Measurements from ENCODE around the gene B3GALT6. TPM values are rescaled to one million over a fixed set of nuclear protein-coding genes. Genes with fewer than 3 reads are reported as not detected.

The B3GALT6 gene
- total and polyA plus RNA-seq, 4 donors = 1.2 to 9.0 (median 8.3) TPM

DNA sequence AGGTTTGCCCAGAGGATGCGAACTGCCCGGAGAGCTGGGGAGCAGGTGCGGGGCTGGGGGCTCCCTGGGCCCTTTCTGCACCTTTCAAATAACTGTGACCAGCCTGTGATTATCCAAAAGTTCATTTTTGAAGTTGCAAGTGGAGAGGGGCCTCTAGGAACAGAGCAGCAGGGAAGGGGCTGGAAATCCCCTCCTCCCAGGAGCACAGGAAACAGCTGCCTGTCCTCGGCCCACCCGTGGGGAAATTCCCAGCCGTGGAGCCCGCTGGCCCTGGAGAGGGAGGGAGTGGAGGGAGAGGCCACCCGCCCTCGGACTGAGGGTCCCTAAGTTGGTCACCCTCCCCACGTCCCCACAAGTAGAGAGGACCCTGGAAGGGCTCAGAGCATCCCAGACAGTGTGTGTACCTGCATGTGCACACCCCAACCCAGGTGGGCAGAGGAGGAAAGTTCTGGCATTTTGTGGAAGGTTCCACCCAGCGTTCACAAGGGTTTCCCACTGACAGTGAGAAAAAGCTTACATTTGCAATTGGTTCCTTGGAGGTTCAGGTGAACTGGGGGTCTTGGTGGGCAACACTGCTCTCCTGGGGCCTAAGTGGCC is 16.9 kb upstream of the B3GALT6 start:
- Histone ChIP-seq H3K4me1 (ENCODE audit: control insufficient read depth in 4 of 4, insufficient read depth in 4 of 4, low read length in 3 of 4) (peaks cover 0 to 8% (median 0%) of the 10 kb centered on the region in 4 donors), H3K36me3 (ENCODE audit: control insufficient read depth in 4 of 4, insufficient read depth in 3 of 4, low read depth in 1 of 4, low read length in 3 of 4) (peaks cover 10 to 33% (median 13%) of the 10 kb centered on the region in 4 donors)

More for the DNA sequence above, 16.9 kb upstream of the B3GALT6 start:
- Histone ChIP-seq H3K27ac (ENCODE audit: low read depth in 1 of 2, low read length in 2 of 2) (no peak overlapping the region), H3K4me3 (ENCODE audit: low read depth in 1 of 3, low read length in 3 of 3) (no peak overlapping the region), H3K27me3 (ENCODE audit: control insufficient read depth in 4 of 4, insufficient read depth in 4 of 4, low read length in 3 of 4) (no peaks in the 10 kb centered on the region), H3K9me3 (ENCODE audit: control insufficient read depth in 4 of 4, low read length in 3 of 4) (no peaks in the 10 kb centered on the region), H3K9ac (ENCODE audit: low read depth in 1 of 2, low read length in 2 of 2) (no peak overlapping the region)
- DNase-seq (ENCODE audit: low spot score) = no peak
- TF ChIP-seq TAF1 (conservative IDR thresholded peaks at IDR 0.05) (no peak), REST (IDR thresholded peaks at IDR 0.05) (no peak), GABPA (IDR thresholded peaks at IDR 0.05 in 1 of 2, conservative IDR thresholded peaks at IDR 0.05 in 1 of 2) (no peak), JUND (IDR thresholded peaks at IDR 0.05) (no peak), EGR1 (IDR thresholded peaks at IDR 0.05; ENCODE audit: low read depth in 2 of 2) (no peak), MAX (IDR thresholded peaks at IDR 0.05) (no peak), SP1 (IDR thresholded peaks at IDR 0.05) (no peak), FOXA1 (IDR thresholded peaks at IDR 0.05) (no peak), RXRA (IDR thresholded peaks at IDR 0.05) (no peak)
- TF ChIP-seq, protein P1, sequence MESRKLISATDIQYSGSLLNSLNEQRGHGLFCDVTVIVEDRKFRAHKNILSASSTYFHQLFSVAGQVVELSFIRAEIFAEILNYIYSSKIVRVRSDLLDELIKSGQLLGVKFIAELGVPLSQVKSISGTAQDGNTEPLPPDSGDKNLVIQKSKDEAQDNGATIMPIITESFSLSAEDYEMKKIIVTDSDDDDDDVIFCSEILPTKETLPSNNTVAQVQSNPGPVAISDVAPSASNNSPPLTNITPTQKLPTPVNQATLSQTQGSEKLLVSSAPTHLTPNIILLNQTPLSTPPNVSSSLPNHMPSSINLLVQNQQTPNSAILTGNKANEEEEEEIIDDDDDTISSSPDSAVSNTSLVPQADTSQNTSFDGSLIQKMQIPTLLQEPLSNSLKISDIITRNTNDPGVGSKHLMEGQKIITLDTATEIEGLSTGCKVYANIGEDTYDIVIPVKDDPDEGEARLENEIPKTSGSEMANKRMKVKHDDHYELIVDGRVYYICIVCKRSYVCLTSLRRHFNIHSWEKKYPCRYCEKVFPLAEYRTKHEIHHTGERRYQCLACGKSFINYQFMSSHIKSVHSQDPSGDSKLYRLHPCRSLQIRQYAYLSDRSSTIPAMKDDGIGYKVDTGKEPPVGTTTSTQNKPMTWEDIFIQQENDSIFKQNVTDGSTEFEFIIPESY (IDR thresholded peaks at IDR 0.05) = no peak
- TF ChIP-seq, protein P2, sequence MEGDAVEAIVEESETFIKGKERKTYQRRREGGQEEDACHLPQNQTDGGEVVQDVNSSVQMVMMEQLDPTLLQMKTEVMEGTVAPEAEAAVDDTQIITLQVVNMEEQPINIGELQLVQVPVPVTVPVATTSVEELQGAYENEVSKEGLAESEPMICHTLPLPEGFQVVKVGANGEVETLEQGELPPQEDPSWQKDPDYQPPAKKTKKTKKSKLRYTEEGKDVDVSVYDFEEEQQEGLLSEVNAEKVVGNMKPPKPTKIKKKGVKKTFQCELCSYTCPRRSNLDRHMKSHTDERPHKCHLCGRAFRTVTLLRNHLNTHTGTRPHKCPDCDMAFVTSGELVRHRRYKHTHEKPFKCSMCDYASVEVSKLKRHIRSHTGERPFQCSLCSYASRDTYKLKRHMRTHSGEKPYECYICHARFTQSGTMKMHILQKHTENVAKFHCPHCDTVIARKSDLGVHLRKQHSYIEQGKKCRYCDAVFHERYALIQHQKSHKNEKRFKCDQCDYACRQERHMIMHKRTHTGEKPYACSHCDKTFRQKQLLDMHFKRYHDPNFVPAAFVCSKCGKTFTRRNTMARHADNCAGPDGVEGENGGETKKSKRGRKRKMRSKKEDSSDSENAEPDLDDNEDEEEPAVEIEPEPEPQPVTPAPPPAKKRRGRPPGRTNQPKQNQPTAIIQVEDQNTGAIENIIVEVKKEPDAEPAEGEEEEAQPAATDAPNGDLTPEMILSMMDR (IDR thresholded peaks at IDR 0.05; ENCODE audit: low read depth, low read length, missing input control) = no peak
- TF ChIP-seq, protein P3, sequence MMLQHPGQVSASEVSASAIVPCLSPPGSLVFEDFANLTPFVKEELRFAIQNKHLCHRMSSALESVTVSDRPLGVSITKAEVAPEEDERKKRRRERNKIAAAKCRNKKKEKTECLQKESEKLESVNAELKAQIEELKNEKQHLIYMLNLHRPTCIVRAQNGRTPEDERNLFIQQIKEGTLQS (IDR thresholded peaks at IDR 0.05) = no peak
- WGBS = 56% methylated on average over 11 of the region's 11 CpGs
